Upper lobe of right lung (tissue), 1 donor: ENCODE results near the gene SOSTDC1. TPM values are rescaled to one million over a fixed set of nuclear protein-coding genes. Genes with fewer than 3 reads are reported as not detected.

Experiments used
- ATAC-seq: fragments of 200-7000 bp; cut with Tn5 transposase; one replicate; pipeline ENCODE4 v1.9.1; 2020; ENCODE audit warnings: mild to moderate bottlenecking, moderate library complexity
- DNase-seq: peaks from one replicate; pipeline ENCODE4 v3.0.0-alpha.2; 2020
- H3K27ac ChIP-seq: fragments of 200-600 bp; one replicate; pipeline ENCODE4 v1.8.0; 2022
- H3K27me3 ChIP-seq: fragments of 200-600 bp; one replicate; pipeline ENCODE4 v1.8.0; 2022; ENCODE audit warnings: mild to moderate bottlenecking
- H3K36me3 ChIP-seq: fragments of 200-600 bp; one replicate; pipeline ENCODE4 v1.8.0; 2022
- H3K4me1 ChIP-seq: fragments of 200-600 bp; one replicate; pipeline ENCODE4 v1.8.0; 2022
- H3K4me3 ChIP-seq: fragments of 200-600 bp; one replicate; pipeline ENCODE4 v1.8.0; 2022; ENCODE audit warnings: mild to moderate bottlenecking
- H3K9me3 ChIP-seq: fragments of 200-600 bp; one replicate; pipeline ENCODE4 v1.8.0; 2022
- intact Hi-C: fragments of 100-400 bp; cut with DNase I; formaldehyde crosslinking; loops from one replicate; pipeline ENCODE4 v1.11.0; 2022
- total RNA-seq: library from RNA; stranded (reverse); fragmentation: NEBNext Ultra II Directional; extraction: Animal tissue kit (Norgen Biotek cat#: 25700); gene quantifications from one replicate; pipeline ENCODE4 v1.2.1, GENCODE V29; 2021
- TF ChIP-seq, protein P1 (sequence below): fragments of 200-600 bp; IDR thresholded peaks from one replicate; pipeline ENCODE4 v1.8.0; 2022; ENCODE audit warnings: antibody characterized with exemption
- donor health status: DM: no; HTN: yes; CAD: no; lungs with severe emphysema.

Gene SOSTDC1
- total RNA-seq, 1 donor from 2014 or later, result 3.7 TPM

DNA sequence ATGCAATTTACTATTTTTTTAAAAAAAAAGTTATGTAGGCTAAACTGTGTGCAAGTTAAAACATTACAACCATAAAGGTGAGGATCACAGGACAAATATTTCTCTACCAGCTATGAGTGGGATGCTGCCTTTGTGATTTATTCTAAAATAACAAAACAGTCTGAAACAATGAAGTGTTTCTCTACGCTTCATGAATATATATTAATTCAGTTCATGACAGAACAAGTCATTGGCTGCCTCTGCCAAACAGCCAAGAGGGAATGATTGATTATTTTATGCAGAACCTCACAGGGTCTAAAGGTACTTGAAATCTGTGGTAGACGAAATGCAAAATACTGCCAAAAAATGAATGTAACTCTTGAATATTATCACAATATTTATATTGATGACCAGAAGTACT is 29.0 kb upstream of the SOSTDC1 start:
- TF ChIP-seq, protein P1, sequence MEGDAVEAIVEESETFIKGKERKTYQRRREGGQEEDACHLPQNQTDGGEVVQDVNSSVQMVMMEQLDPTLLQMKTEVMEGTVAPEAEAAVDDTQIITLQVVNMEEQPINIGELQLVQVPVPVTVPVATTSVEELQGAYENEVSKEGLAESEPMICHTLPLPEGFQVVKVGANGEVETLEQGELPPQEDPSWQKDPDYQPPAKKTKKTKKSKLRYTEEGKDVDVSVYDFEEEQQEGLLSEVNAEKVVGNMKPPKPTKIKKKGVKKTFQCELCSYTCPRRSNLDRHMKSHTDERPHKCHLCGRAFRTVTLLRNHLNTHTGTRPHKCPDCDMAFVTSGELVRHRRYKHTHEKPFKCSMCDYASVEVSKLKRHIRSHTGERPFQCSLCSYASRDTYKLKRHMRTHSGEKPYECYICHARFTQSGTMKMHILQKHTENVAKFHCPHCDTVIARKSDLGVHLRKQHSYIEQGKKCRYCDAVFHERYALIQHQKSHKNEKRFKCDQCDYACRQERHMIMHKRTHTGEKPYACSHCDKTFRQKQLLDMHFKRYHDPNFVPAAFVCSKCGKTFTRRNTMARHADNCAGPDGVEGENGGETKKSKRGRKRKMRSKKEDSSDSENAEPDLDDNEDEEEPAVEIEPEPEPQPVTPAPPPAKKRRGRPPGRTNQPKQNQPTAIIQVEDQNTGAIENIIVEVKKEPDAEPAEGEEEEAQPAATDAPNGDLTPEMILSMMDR, result no peak
- Histone ChIP-seq H3K27ac (no peak overlapping the region), H3K27me3 (no peaks in the 10 kb centered on the region), H3K4me1 (no peaks in the 10 kb centered on the region), H3K9me3 (no peaks in the 10 kb centered on the region), H3K36me3 (no peaks in the 10 kb centered on the region), H3K4me3 (no peak overlapping the region)
- intact Hi-C loops, result no loop called here
- DNase-seq, result no peak
- no peak for ATAC-seq

DNA sequence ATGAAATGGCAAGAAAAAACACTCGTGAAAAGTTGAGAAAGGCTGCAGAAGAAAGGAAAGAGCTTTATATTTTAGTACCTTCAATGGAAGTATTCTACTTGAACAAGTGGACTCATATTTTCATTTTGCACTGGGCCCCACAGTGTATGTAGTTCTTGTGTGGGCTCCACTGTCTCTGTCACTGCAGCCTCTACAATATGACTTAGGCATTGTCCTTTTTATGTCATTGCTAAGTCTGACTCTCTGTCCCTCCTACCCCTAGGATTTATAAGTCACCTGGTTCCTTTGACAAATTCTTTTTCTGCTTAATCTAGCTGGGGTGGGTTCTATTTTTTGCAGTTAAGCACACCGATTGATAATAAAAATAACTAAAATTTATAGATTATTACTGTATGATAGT is 27.7 kb upstream of the SOSTDC1 start:
- H3K4me1 ChIP-seq, result no peaks in the 10 kb centered on the region
- H3K36me3 ChIP-seq, result no peaks in the 10 kb centered on the region
- ATAC-seq (no peak), DNase-seq (no peak)
- TF ChIP-seq, protein P1, result no peak
- no peaks in the 10 kb centered on the region for H3K27me3 ChIP-seq
- H3K4me3 ChIP-seq, result no peak overlapping the region
- H3K9me3 ChIP-seq, result no peaks in the 10 kb centered on the region
- no peak overlapping the region for H3K27ac ChIP-seq
- intact Hi-C loops, result no loop called here

DNA sequence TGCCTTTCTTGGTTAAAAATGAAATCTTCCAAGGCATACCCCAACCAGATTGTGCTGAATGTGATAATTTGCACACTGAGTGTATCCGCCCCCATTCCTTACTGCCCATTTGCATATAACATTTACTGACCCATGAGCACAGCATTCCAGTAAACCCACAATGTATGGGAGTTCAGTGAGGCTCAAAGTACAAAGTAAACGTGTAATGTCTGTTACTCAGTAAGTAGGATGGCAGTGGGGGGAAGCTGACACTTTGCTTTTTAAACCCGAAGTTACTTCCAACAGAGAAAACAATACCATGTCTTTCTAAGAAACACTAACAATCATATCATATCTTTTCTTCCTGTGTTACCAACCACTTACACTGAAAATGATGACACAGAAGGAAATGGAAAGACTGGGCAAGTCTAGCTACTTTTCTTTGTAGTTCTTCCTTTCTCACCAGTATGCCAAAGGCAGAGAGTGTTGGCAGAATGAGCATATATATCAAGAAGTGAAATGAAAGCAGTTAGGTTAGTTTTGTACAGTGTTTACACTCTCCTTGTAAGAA is 27.1 kb upstream of the SOSTDC1 start:
- no peaks in the 10 kb centered on the region for H3K36me3 ChIP-seq
- DNase-seq (no peak), ATAC-seq (no peak)
- TF ChIP-seq, protein P1, result no peak
- no peaks in the 10 kb centered on the region for H3K4me1 ChIP-seq
- no peak overlapping the region for H3K27ac ChIP-seq
- H3K27me3 ChIP-seq, result no peaks in the 10 kb centered on the region
- intact Hi-C loops, result no loop called here
- no peak overlapping the region for H3K4me3 ChIP-seq
- H3K9me3 ChIP-seq, result no peaks in the 10 kb centered on the region

GRCh38 chr7:16491148-16491547 is 25.6 kb upstream of the SOSTDC1 start:
- TF ChIP-seq, protein P1, result no peak
- ATAC-seq, result no peak
- Histone ChIP-seq H3K27me3 (no peaks in the 10 kb centered on the region), H3K9me3 (no peaks in the 10 kb centered on the region), H3K36me3 (no peaks in the 10 kb centered on the region), H3K4me1 (no peaks in the 10 kb centered on the region), H3K27ac (no peak overlapping the region), H3K4me3 (no peak overlapping the region)
- intact Hi-C loops, result no loop called here
- DNase-seq, result no peak

GRCh38 chr7:16484453-16485158 is 19.1 kb upstream of the SOSTDC1 start:
- no peaks in the 10 kb centered on the region for H3K4me1 ChIP-seq
- intact Hi-C loops, result no loop called here
- ATAC-seq (no peak), DNase-seq (no peak)
- no peaks in the 10 kb centered on the region for H3K36me3 ChIP-seq
- no peak overlapping the region for H3K4me3 ChIP-seq
- no peaks in the 10 kb centered on the region for H3K27me3 ChIP-seq
- no peak overlapping the region for H3K27ac ChIP-seq
- no peaks in the 10 kb centered on the region for H3K9me3 ChIP-seq
- TF ChIP-seq, protein P1, result no peak
